PC-9 (cell line): ENCODE results near the gene ZC2HC1B.

Source experiments
- CTCF ChIP-seq: fragments of 200-600 bp; sonication (generic); conservative IDR thresholded peaks from 2 replicates; pipeline ENCODE4 v1.6.1; 2017; ENCODE audit warnings: mixed run types, antibody characterized with exemption, mild to moderate bottlenecking, moderate library complexity
- EZH2 ChIP-seq: fragments of 200-600 bp; sonication (generic); IDR thresholded peaks from 2 replicates; pipeline ENCODE4 v1.8.0; 2017; ENCODE audit warnings: antibody characterized with exemption, low read depth

GRCh38 chr6:143936347-143936746, 72.1 kb downstream of the ZC2HC1B start:
- TF ChIP-seq CTCF (no peak), EZH2 (no peak)
